Measurements from ENCODE around the gene FAM13A. TPM values are rescaled to one million over a fixed set of nuclear protein-coding genes. Genes with fewer than 3 reads are reported as not detected.

FAM13A gene
- total and polyA plus RNA-seq, 2 of the 8 experiments (the other 6 are each of a cell fraction or from before 2014, with no cell fraction given), result 7.1 to 16.5 TPM

- ChIA-PET POLR2A (ENCODE audit: partially characterized antibody) (no interaction called here), CTCF (ENCODE audit: partially characterized antibody) (interaction anchor here (1.1 kb wide), 1 partner anchor 44 kb away, joined by 3 read pairs; no protein-coding TSS in a partner anchor)
- H3K9me3 ChIP-seq (ENCODE audit: insufficient read depth in 2 of 2, low read depth in 1 of 2, low read length in 1 of 2), result no peaks in the 10 kb centered on the region
- H2BK5ac ChIP-seq (ENCODE audit: low read depth, low read length), result no peak overlapping the region
- H3K27me3 ChIP-seq (replicated peaks in 1 of 4; ENCODE audit: control insufficient read depth in 3 of 4, extremely low read depth in 1 of 4, insufficient read depth in 3 of 4, low read length in 3 of 4), result no peaks in the 10 kb centered on the region
- H2AFZ ChIP-seq (ENCODE audit: low read length), result no peak overlapping the region
- H2BK12ac ChIP-seq (ENCODE audit: low read depth, low read length), result no peak overlapping the region
- H3K4ac ChIP-seq (replicated peaks; ENCODE audit: insufficient read length, low read depth, low read length), result no peak overlapping the region
- H4K20me1 ChIP-seq (replicated peaks in 1 of 2; ENCODE audit: control insufficient read depth in 1 of 2, insufficient read depth in 2 of 2, low read length in 2 of 2), result no peaks in the 10 kb centered on the region
- H3K36me3 ChIP-seq (ENCODE audit: control insufficient read depth in 2 of 4, insufficient read depth in 4 of 4, low read length in 3 of 4), result no peaks in the 10 kb centered on the region
- no peak overlapping the region for H4K91ac ChIP-seq (replicated peaks; ENCODE audit: insufficient read length, low read length)
- H2BK120ac ChIP-seq (replicated peaks; ENCODE audit: low read depth, low read length), result no peak overlapping the region
- no peak overlapping the region for H3K4me3 ChIP-seq (ENCODE audit: extremely low read depth in 1 of 4, insufficient read depth in 2 of 4, low read depth in 3 of 4, low read length in 4 of 4)
- no peak overlapping the region for H3K9ac ChIP-seq (replicated peaks in 1 of 4; ENCODE audit: extremely low read depth in 1 of 4, low read depth in 3 of 4, low read length in 3 of 4)
- FAIRE-seq, result no peak
- no peak overlapping the region for H3K14ac ChIP-seq (ENCODE audit: insufficient read length)
- H3K23me2 ChIP-seq (ENCODE audit: low read depth, low read length), result no peaks in the 10 kb centered on the region
- no peak overlapping the region for H2BK15ac ChIP-seq (ENCODE audit: low read length)
- H2AK5ac ChIP-seq (ENCODE audit: low read depth, low read length), result no peak overlapping the region
- no peaks in the 10 kb centered on the region for H3K4me1 ChIP-seq (replicated peaks in 1 of 4; ENCODE audit: control insufficient read depth in 3 of 4, insufficient read depth in 4 of 4, low read length in 3 of 4)
- H3K18ac ChIP-seq (ENCODE audit: extremely low read depth, low read length), result no peak overlapping the region
- H3K23ac ChIP-seq (ENCODE audit: insufficient read length), result no peak overlapping the region
- no peak overlapping the region for H2BK20ac ChIP-seq (ENCODE audit: low read length)
- TF ChIP-seq SP1 (IDR thresholded peaks at IDR 0.05; ENCODE audit: low read depth, low read length), result no peak
- TF ChIP-seq YY1 (IDR thresholded peaks at IDR 0.05; ENCODE audit: low read depth, low read length), result no peak
- TF ChIP-seq BRCA1 (IDR thresholded peaks at IDR 0.05; ENCODE audit: low read depth, low read length), result no peak
- TF ChIP-seq NANOG (IDR thresholded peaks at IDR 0.05; ENCODE audit: insufficient read depth, low read depth, low read length, poor library complexity, severe bottlenecking), result no peak
- H3K56ac ChIP-seq (replicated peaks; ENCODE audit: insufficient read length, low read depth, low read length), result no peak overlapping the region
- H3K79me1 ChIP-seq (ENCODE audit: low read depth, low read length), result no peaks in the 10 kb centered on the region
- no peaks in the 10 kb centered on the region for H3K79me2 ChIP-seq (ENCODE audit: control insufficient read depth in 1 of 2, insufficient read depth in 2 of 2, low read length in 2 of 2)
- no peak overlapping the region for H4K8ac ChIP-seq (ENCODE audit: extremely low read depth, insufficient read depth, low read length)
- H4K5ac ChIP-seq (ENCODE audit: insufficient read length, low read depth, low read length), result no peak overlapping the region
- H3K4me2 ChIP-seq (ENCODE audit: insufficient read depth in 1 of 2, low read depth in 2 of 2, low read length in 2 of 2), result no peak overlapping the region
- no peak for DNase-seq (ENCODE audit: low read depth in 1 of 2, low spot score in 2 of 2)
- no peak overlapping the region for H3K27ac ChIP-seq (ENCODE audit: low read depth, low read length)
These were observed 10.4 kb upstream of the FAM13A start for GRCh38 chr4:89067417-89067816.

All from H1 (cell line).